ENCODE data around the gene RTTN.

GRCh38 chr18:70200286-70200685, 5.2 kb downstream of the RTTN start:
- TF ChIP-seq CTCF (conservative IDR thresholded peaks at IDR 0.05; ENCODE audit: low read depth, low read length), result no peak
- no peak for TF ChIP-seq EZH2 (IDR thresholded peaks at IDR 0.05; ENCODE audit: borderline replicate concordance, low read depth, low read length, poor library complexity, severe bottlenecking)
